Right lobe of liver (tissue), 6 donors: ENCODE measurements around the gene HNRNPA1. TPM values are rescaled to one million over a fixed set of nuclear protein-coding genes. Genes with fewer than 3 reads are reported as not detected.

ENCODE experiments used
- ATAC-seq, 4 donors: fragments of 200-7000 bp; cut with Tn5 transposase; one replicate each; pipeline ENCODE4 v1.9.1; 2020; ENCODE audit warnings: mild to moderate bottlenecking in 4 of 4, moderate library complexity in 4 of 4
- DNase-seq, 3 donors: peaks; one replicate each; pipeline ENCODE4 v3.0.0-alpha.2; 2020
- H3K27ac ChIP-seq, 3 donors: fragments of 200-600 bp; one replicate each; pipeline ENCODE4 v1.8.0; 2022
- H3K27me3 ChIP-seq, 2 donors: fragments of 200-600 bp; one replicate each; pipeline ENCODE4 v1.8.0; 2022
- H3K36me3 ChIP-seq, 4 donors: fragments of 200-600 bp; sonication (generic) in 1 of 4; one replicate each; pipeline versions ENCODE4 v1.5.1 to v1.8.0; 2017 to 2022; ENCODE audit warnings: control low read depth in 1 of 4
- H3K4me1 ChIP-seq, 4 donors: fragments of 200-600 bp; sonication (generic) in 1 of 4; one replicate each; pipeline versions ENCODE4 v1.5.1 to v1.8.0; 2017 to 2022; ENCODE audit warnings: control low read depth in 1 of 4
- H3K4me3 ChIP-seq, 3 donors: fragments of 200-600 bp; one replicate each; pipeline ENCODE4 v1.8.0; 2022
- H3K9me3 ChIP-seq, 4 donors: fragments of 200-600 bp; sonication (generic) in 1 of 4; one replicate each; pipeline versions ENCODE4 v1.5.1 to v1.8.0; 2017 to 2022; ENCODE audit warnings: control low read depth in 1 of 4
- POLR2A ChIP-seq: fragments of 450-650 bp; IDR thresholded peaks from one replicate; pipeline ENCODE4 v1.6.1; 2017; ENCODE audit warnings: antibody characterized with exemption, mild to moderate bottlenecking
- WGBS: methylation state at CpG from one replicate; pipeline ENCODE4 v1.1.6; 2018; ENCODE audit warnings: low coverage, low lambda C conversion rate; ENCODE audit not compliant: insufficient coverage; ENCODE audit errors: missing lambda C conversion rate; 5-methylcytosine and 5-hydroxymethylcytosine counted together
- intact Hi-C, 2 donors: fragments of 100-400 bp; cut with DNase I; formaldehyde crosslinking; loops; one replicate each; pipeline versions ENCODE4 v1.11.2 to v1.14.1; 2022
- total RNA-seq, 6 experiments: library from RNA; depleted of rRNA in 2 of 6; stranded (reverse); fragments of >200 nt in 2 of 6; fragmentation: NEBNext Ultra II Directional in 3 of 6; extraction: Animal tissue kit (Norgen Biotek cat#: 25700) in 3 of 6; gene quantifications; one replicate each; pipeline versions ENCODE4 v1.1.0 to v1.2.4, GENCODE V29; 2016 to 2023
- TF ChIP-seq, protein P1 (sequence below), 4 donors: fragments of 200-600 bp in 3 of 4; fragments of 450-650 bp in 1 of 4; IDR thresholded peaks; one replicate each; pipeline versions ENCODE4 v1.5.1 to v1.8.0; 2016 to 2022; ENCODE audit warnings: antibody characterized with exemption in 4 of 4, mild to moderate bottlenecking in 2 of 4
- donor health status: DM: no; HTN: yes; CAD: no.
- donor health status: DM: no; HTN: no; CAD: no.
- donor health status: DM: no; HTN: no; CAD: no.
- donor health status: DM: no; HTN: yes; CAD: no.
- donor health status: DM: no; HTN: yes; CAD: no.

HNRNPA1 gene
- total RNA-seq, 6 experiments from 2014 or later: 87.3 to 211 (median 161) TPM

DNA sequence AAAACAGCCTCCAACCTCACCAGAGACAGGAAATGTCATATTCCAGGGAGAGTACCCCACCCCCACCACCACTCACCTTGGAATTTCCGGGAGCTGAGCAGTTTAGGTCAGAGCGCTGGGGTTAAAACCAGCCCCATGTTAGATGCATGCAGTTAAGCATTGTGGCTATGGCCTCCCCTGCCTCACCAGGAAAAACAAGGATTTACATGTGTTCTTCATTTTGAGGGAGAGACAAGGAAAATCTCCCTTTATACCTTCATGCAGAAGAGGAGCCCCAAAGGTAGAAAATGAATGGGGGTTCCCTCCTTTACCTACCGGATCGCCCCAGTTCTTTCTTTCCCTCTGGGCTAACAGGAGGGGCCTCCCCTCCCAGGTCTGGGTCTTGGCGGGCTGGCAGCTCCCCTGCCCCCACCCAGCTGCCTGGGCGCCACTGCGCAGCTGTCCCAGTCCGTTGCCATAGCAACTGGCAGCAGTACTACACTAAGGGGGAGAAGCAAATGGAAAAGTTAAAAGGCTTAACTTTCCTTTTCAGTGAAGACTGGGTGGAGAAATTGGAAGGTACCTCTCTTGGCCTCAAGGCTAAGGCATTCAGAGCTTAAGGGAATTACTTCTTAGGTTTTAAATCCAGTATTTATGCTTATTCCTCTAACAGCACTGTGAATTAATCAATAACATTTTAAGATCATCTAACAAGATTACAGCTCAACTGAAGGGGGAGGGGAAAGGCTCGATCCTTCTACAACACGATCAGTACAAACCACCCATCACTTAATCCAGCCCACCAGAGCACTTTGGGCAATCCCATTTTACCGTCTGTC, 21.1 kb upstream of the HNRNPA1 start:
- TF ChIP-seq, protein P1, sequence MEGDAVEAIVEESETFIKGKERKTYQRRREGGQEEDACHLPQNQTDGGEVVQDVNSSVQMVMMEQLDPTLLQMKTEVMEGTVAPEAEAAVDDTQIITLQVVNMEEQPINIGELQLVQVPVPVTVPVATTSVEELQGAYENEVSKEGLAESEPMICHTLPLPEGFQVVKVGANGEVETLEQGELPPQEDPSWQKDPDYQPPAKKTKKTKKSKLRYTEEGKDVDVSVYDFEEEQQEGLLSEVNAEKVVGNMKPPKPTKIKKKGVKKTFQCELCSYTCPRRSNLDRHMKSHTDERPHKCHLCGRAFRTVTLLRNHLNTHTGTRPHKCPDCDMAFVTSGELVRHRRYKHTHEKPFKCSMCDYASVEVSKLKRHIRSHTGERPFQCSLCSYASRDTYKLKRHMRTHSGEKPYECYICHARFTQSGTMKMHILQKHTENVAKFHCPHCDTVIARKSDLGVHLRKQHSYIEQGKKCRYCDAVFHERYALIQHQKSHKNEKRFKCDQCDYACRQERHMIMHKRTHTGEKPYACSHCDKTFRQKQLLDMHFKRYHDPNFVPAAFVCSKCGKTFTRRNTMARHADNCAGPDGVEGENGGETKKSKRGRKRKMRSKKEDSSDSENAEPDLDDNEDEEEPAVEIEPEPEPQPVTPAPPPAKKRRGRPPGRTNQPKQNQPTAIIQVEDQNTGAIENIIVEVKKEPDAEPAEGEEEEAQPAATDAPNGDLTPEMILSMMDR (IDR thresholded peaks at IDR 0.05): no peak
- TF ChIP-seq POLR2A: no peak
- DNase-seq: peak; percentile 73 to 76 (median 75)
- peak; percentile 94 to 96 (median 95) for ATAC-seq
- intact Hi-C loops: loop anchor here in 1 of 2 donors (10.0 kb wide), 1 partner anchor 105 kb away; the partner anchor contains the start of gene GPR84
- peaks cover 0 to 27% (median 4%) of the 10 kb centered on the region in 4 donors for H3K4me1 ChIP-seq
- peaks cover 0 to 13% (median 6%) of the 10 kb centered on the region in 4 donors for H3K36me3 ChIP-seq
- H3K4me3 ChIP-seq: peak overlapping the region; percentile 18 to 50 (median 44)
- no peaks in the 10 kb centered on the region for H3K27me3 ChIP-seq
- no peaks in the 10 kb centered on the region for H3K9me3 ChIP-seq
- peak overlapping the region in 2 of 3 donors; percentile 2 to 9 for H3K27ac ChIP-seq
- WGBS: 18% methylated on average over 7 of the region's 11 CpGs

DNA sequence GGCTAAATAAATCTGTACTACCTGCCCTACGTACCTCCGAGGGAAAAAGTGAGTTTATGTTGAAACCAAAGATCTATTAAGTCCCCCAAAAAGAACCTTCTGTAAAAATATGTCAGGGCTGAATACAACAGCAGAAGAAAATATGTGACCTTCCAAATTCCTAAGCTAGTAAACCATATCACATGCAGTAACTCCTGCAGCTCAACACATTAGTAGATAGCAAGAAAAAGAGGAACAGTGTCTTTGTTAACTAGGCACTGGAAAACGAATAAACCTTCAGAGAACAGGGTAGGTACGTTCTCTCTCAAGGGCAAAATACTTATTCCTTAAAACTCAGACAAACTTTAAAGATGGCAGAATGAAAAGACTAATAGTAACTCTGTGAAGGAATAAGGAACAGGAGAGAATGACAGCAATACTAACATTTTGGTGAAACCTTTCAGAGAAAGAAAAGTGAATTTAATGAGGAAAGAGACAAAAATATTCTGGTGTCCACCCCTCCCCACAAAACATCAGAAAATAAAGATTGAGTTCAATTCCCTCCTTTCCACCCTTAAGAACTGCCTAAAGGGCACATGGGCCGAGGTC, 18.6 kb upstream of the HNRNPA1 start:
- Histone ChIP-seq H3K27ac (no peak overlapping the region), H3K4me1 (peaks cover 0 to 27% (median 4%) of the 10 kb centered on the region in 4 donors), H3K36me3 (peaks cover 0 to 3% (median 1%) of the 10 kb centered on the region in 4 donors), H3K27me3 (no peaks in the 10 kb centered on the region), H3K9me3 (no peaks in the 10 kb centered on the region), H3K4me3 (no peak overlapping the region)
- DNase-seq: no peak
- intact Hi-C loops: no loop called here
- no peak for ATAC-seq
- TF ChIP-seq, protein P1 (IDR thresholded peaks at IDR 0.05): no peak
- TF ChIP-seq POLR2A: no peak
- WGBS: 51% methylated on average over 5 of the region's 5 CpGs

DNA sequence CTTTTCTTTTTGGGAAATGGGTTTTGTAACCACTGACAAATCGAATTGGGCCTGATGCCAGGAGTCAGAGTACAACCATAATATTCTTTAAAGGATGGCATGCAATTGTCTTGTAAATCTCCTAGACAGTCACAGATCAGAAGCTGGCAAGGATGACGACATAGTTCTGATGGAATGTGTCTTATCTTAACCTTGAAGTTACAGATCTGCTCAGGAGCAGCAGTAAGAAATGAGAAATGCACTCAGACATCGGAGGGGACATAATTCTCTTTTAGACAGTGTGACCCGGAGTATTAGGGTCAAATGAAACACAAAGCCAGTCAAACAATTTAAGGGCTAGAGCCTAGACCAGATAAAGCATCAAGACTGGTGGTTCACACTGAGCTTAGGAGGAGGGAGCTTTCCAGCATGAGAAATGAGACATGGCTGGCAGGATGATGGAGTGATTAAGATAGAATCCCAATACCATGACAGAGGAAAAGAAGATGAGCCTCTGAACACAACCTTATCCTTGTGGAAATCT, 18.1 kb upstream of the HNRNPA1 start:
- H3K36me3 ChIP-seq: no peaks in the 10 kb centered on the region
- H3K4me3 ChIP-seq: no peak overlapping the region
- ATAC-seq (peak; percentile 24 to 61 (median 44)), DNase-seq (peak in 1 of 3 donors; percentile 56)
- H3K9me3 ChIP-seq: no peaks in the 10 kb centered on the region
- no peaks in the 10 kb centered on the region for H3K27me3 ChIP-seq
- H3K4me1 ChIP-seq: peaks cover 0 to 27% (median 4%) of the 10 kb centered on the region in 4 donors
- 19% methylated on average over 4 of the region's 4 CpGs for WGBS
- H3K27ac ChIP-seq: no peak overlapping the region
- TF ChIP-seq, protein P1 (IDR thresholded peaks at IDR 0.05): no peak
- TF ChIP-seq POLR2A: no peak
- intact Hi-C loops: no loop called here

DNA sequence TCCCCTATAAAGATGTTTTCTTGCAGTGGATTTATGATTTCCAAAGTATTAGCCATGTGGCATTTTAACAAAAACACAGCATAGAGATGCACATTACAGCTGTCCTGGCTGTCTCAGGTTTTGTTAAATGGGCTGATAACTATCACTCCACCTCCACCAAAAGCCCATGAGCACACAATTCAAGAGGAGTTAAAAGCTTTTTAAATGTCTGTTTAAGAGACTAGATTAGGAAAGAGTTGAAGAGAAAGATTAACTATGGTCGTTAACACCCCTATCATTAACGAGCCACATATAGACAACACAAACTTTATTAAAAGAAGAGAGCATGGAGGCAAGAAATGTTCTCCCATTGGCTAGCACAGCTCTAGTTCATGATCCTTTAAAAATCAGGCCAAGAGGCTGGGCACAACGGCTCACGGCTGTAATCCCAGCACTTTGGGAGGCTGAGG, 15.1 kb upstream of the HNRNPA1 start:
- Histone ChIP-seq H3K4me3 (no peak overlapping the region), H3K27ac (no peak overlapping the region), H3K9me3 (no peaks in the 10 kb centered on the region), H3K27me3 (no peaks in the 10 kb centered on the region), H3K36me3 (no peaks in the 10 kb centered on the region), H3K4me1 (peaks cover 0 to 11% (median 4%) of the 10 kb centered on the region in 4 donors)
- no peak for DNase-seq
- 92% methylated on average over 2 of the region's 4 CpGs for WGBS
- no peak for ATAC-seq
- TF ChIP-seq, protein P1 (IDR thresholded peaks at IDR 0.05): no peak
- no peak for TF ChIP-seq POLR2A
- intact Hi-C loops: no loop called here
